ENCODE results near the gene PTPRR. TPM values are rescaled to one million over a fixed set of nuclear protein-coding genes. Genes with fewer than 3 reads are reported as not detected.

The PTPRR gene
- total and polyA plus RNA-seq, 2 of the 13 experiments (the other 11 are each of a cell fraction or from before 2014, with no cell fraction given) = not detected

GRCh38 chr12:70617450-70617849 is 303.1 kb downstream of the PTPRR start:
- Histone ChIP-seq H3K27me3 (ENCODE audit: control insufficient read depth in 1 of 2, insufficient read depth in 2 of 2, low read length in 2 of 2) (no peaks in the 10 kb centered on the region; a peak in 1 of 5 replicates), H2AFZ (ENCODE audit: low read length) (no peak overlapping the region), H3K4me3 (replicated peaks in 1 of 3; ENCODE audit: insufficient read depth in 1 of 3, low read depth in 2 of 3, low read length in 3 of 3) (no peak overlapping the region), H3K36me3 (replicated peaks in 1 of 2; ENCODE audit: control insufficient read depth in 1 of 2, insufficient read depth in 2 of 2, low read length in 2 of 2) (no peaks in the 10 kb centered on the region), H3K79me2 (ENCODE audit: insufficient read depth, low read length) (no peaks in the 10 kb centered on the region), H3K4me1 (ENCODE audit: insufficient read depth, low read length) (no peaks in the 10 kb centered on the region), H3K9me3 (ENCODE audit: low read length) (no peaks in the 10 kb centered on the region), H3K9ac (ENCODE audit: insufficient read depth, low read depth, low read length) (no peak overlapping the region), H3K4me2 (ENCODE audit: low read depth, low read length) (no peak overlapping the region), H4K20me1 (ENCODE audit: insufficient read depth, low read length) (no peaks in the 10 kb centered on the region), H3K27ac (ENCODE audit: extremely low read length, insufficient read depth, low read length) (no peak overlapping the region)
- ATAC-seq (no peak), DNase-seq (ENCODE audit: low spot score) (no peak), FAIRE-seq (no peak)
- in situ Hi-C loops (cut with HindIII; ENCODE audit: extremely low pct_ligation_motif_present, low pct_unique_long_range_greater_than_20kb) (no loop called here), intact Hi-C loops (cut with micrococcal nuclease; ENCODE audit: unreplicated experiment) (no loop called here)
- POLR2A ChIA-PET = no interaction called here
- BruUV-seq (replicated peaks) = no TSS peak
- 5% methylated on average over 4 of the region's 4 CpGs for WGBS (ENCODE audit: low lambda C conversion rate)
- CTCF ChIA-PET (ENCODE audit: low intra/inter-chr PET ratio, low total read pairs) = no interaction called here
- TF ChIP-seq NRL (CRISPR knock-in tag; IDR thresholded peaks at IDR 0.05; ENCODE audit: borderline replicate concordance) = no peak
- no peak for TF ChIP-seq MTF1 (CRISPR knock-in tag; IDR thresholded peaks at IDR 0.05)
- no peak for TF ChIP-seq ZNF660 (CRISPR knock-in tag; IDR thresholded peaks at IDR 0.05; ENCODE audit: borderline replicate concordance, low read depth)
- TF ChIP-seq MXD3 (CRISPR knock-in tag; IDR thresholded peaks at IDR 0.05) = no peak
- no peak for TF ChIP-seq ZNF543 (CRISPR knock-in tag; IDR thresholded peaks at IDR 0.05)
- no peak for TF ChIP-seq NONO (IDR thresholded peaks at IDR 0.05)
- no peak for TF ChIP-seq NONO (CRISPR knock-in tag; conservative IDR thresholded peaks at IDR 0.05)
- no peak for TF ChIP-seq SIX1 (CRISPR knock-in tag; IDR thresholded peaks at IDR 0.05; ENCODE audit: borderline replicate concordance)
- TF ChIP-seq, protein P1, sequence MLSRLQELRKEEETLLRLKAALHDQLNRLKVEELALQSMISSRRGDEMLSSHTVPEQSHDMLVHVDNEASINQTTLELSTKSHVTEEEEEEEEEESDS (CRISPR knock-in tag; IDR thresholded peaks at IDR 0.05; ENCODE audit: borderline replicate concordance) = no peak
- TF ChIP-seq, protein P2, sequence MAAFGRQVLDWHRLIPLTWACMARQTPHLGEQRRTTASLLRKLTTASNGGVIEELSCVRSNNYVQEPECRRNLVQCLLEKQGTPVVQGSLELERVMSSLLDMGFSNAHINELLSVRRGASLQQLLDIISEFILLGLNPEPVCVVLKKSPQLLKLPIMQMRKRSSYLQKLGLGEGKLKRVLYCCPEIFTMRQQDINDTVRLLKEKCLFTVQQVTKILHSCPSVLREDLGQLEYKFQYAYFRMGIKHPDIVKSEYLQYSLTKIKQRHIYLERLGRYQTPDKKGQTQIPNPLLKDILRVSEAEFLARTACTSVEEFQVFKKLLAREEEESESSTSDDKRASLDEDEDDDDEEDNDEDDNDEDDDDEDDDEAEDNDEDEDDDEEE (CRISPR knock-in tag; IDR thresholded peaks at IDR 0.05) = no peak
- TF ChIP-seq GMEB1 (CRISPR knock-in tag; IDR thresholded peaks at IDR 0.05; ENCODE audit: borderline replicate concordance) = no peak
- TF ChIP-seq, protein P3, sequence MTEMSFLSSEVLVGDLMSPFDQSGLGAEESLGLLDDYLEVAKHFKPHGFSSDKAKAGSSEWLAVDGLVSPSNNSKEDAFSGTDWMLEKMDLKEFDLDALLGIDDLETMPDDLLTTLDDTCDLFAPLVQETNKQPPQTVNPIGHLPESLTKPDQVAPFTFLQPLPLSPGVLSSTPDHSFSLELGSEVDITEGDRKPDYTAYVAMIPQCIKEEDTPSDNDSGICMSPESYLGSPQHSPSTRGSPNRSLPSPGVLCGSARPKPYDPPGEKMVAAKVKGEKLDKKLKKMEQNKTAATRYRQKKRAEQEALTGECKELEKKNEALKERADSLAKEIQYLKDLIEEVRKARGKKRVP (CRISPR knock-in tag; IDR thresholded peaks at IDR 0.05) = no peak
- no peak for TF ChIP-seq CHD4 (IDR thresholded peaks at IDR 0.05; ENCODE audit: borderline replicate concordance, low read length)
- TF ChIP-seq, protein P4, sequence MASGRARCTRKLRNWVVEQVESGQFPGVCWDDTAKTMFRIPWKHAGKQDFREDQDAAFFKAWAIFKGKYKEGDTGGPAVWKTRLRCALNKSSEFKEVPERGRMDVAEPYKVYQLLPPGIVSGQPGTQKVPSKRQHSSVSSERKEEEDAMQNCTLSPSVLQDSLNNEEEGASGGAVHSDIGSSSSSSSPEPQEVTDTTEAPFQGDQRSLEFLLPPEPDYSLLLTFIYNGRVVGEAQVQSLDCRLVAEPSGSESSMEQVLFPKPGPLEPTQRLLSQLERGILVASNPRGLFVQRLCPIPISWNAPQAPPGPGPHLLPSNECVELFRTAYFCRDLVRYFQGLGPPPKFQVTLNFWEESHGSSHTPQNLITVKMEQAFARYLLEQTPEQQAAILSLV (CRISPR knock-in tag; IDR thresholded peaks at IDR 0.05; ENCODE audit: borderline replicate concordance) = no peak
- no peak for TF ChIP-seq MEIS2 (CRISPR knock-in tag; IDR thresholded peaks at IDR 0.05)

Data from HepG2 (cell line).